ENCODE results near the gene NPY4R.
"Not testable (repeated sequence)": the region's sequence is repeated elsewhere in the genome, so short reads cannot be mapped to it uniquely, and the experiment has no call there.

NPY4R gene

DNA sequence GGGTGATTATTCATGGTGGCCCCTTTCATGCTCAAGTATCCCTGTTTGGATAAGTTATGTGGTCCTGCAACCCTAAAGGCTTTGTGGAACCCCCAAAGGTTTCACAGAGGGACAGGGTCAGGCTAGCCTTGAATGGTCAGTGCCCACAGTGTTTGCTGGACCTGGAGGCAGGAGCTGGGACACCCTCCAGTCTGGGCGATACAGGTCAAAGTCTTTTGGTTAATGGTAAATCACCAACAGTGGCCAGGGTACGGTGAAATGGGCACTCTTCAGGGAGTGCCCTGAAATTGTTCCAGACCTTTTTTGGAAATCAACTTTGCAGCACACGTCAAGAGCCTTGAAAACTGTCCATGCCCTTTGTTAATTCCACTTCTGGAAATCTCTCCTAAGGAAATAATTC is 8.7 kb downstream of the NPY4R start:
- not testable (repeated sequence) for H3K27me3 ChIP-seq (ENCODE audit: low read length); H2AFZ ChIP-seq (ENCODE audit: low read depth, low read length, severe bottlenecking); H3K9me2 ChIP-seq (replicated peaks; ENCODE audit: insufficient read depth, low read length); H3F3A ChIP-seq (ENCODE audit: insufficient read depth); H3K36me3 ChIP-seq (ENCODE audit: low read length); H3K9me3 ChIP-seq (ENCODE audit: insufficient read depth, low read length); H3K27ac ChIP-seq (ENCODE audit: low read depth, low read length); H3K9ac ChIP-seq (ENCODE audit: low read length); H3K4me3 ChIP-seq (ENCODE audit: insufficient read depth, low read length, poor library complexity, severe bottlenecking); H3K79me2 ChIP-seq (ENCODE audit: insufficient read depth, low read length); H4K20me1 ChIP-seq (ENCODE audit: low read depth, low read length); H3K4me2 ChIP-seq (ENCODE audit: low read depth, low read length, poor library complexity, severe bottlenecking)

DNA sequence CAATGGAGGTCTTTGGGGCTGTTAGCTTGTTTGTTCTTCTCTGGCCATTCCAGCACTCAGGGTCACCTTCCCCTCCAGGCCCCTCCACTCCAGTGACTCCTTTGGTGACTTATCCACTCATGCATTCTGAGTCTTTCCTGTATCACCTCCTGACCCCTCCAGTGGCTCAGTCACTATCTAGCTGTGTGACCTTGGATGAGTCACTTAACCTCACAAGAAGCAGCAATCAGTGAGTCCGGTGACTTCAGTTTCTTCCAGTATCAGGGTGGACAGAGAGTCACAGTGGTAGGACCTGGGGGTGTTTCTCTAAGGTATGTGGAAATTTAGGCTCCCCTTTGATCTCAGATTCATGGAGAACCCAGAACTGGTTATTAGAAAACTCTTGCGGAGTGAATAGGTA is 9.8 kb downstream of the NPY4R start:
- H2AFZ ChIP-seq (ENCODE audit: low read depth, low read length, severe bottlenecking); H3K9me3 ChIP-seq (ENCODE audit: insufficient read depth, low read length); H3K4me2 ChIP-seq (ENCODE audit: low read depth, low read length, poor library complexity, severe bottlenecking); H3K9me2 ChIP-seq (replicated peaks; ENCODE audit: insufficient read depth, low read length); H3K27ac ChIP-seq (ENCODE audit: low read depth, low read length); H3F3A ChIP-seq (ENCODE audit: insufficient read depth); H3K9ac ChIP-seq (ENCODE audit: low read length); H3K79me2 ChIP-seq (ENCODE audit: insufficient read depth, low read length); H3K36me3 ChIP-seq (ENCODE audit: low read length); H3K4me3 ChIP-seq (ENCODE audit: insufficient read depth, low read length, poor library complexity, severe bottlenecking); H4K20me1 ChIP-seq (ENCODE audit: low read depth, low read length); H3K27me3 ChIP-seq (ENCODE audit: low read length): not testable (repeated sequence)

DNA sequence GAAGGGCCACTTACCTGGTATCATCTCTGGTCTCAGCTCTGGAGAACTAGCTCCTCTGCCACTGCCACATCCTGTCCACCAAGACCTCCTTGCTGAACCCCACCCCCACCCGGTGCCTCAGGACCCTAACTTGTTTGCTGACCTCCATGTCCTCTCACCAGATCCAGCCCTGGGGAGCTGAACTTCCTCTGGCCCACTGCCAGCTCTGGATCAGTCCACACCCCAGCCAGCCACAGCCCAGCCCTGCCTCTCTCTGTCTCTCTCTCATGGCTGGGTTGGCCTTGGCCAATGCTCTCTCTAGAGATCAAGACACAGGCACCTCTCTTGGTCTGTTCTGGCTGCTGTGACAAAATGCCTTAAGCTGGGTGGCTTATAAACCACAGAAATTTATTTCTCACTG is 14.4 kb downstream of the NPY4R start:
- not testable (repeated sequence) for H4K20me1 ChIP-seq (ENCODE audit: low read depth, low read length); H3K27me3 ChIP-seq (ENCODE audit: low read length); H3F3A ChIP-seq (ENCODE audit: insufficient read depth); H3K4me2 ChIP-seq (ENCODE audit: low read depth, low read length, poor library complexity, severe bottlenecking); H3K9me2 ChIP-seq (replicated peaks; ENCODE audit: insufficient read depth, low read length); H3K9me3 ChIP-seq (ENCODE audit: insufficient read depth, low read length); H3K27ac ChIP-seq (ENCODE audit: low read depth, low read length); H3K79me2 ChIP-seq (ENCODE audit: insufficient read depth, low read length); H3K9ac ChIP-seq (ENCODE audit: low read length); H3K4me3 ChIP-seq (ENCODE audit: insufficient read depth, low read length, poor library complexity, severe bottlenecking); H3K36me3 ChIP-seq (ENCODE audit: low read length); H2AFZ ChIP-seq (ENCODE audit: low read depth, low read length, severe bottlenecking)

DNA sequence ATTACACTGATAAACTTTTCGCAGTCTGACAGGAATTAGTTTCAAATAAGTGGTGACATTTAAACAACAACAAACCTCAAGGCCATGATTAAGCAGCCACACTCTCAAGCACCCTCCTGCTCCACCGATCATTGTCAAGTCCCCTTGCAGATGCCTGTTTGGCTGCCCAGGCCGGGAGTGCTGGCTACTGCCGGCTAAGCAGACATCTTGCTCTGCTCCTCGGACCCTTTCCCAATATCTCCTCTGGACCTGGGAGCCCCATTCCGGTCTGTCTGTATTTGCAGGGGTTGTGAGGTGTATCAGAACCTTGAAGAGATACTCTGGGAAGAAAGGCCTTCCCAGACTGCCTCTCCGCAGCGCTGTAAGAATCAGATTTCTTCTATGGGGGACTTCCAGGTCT is 14.9 kb downstream of the NPY4R start:
- not testable (repeated sequence) for H3K9me3 ChIP-seq (ENCODE audit: insufficient read depth, low read length); H2AFZ ChIP-seq (ENCODE audit: low read depth, low read length, severe bottlenecking); H4K20me1 ChIP-seq (ENCODE audit: low read depth, low read length); H3K27me3 ChIP-seq (ENCODE audit: low read length); H3K4me2 ChIP-seq (ENCODE audit: low read depth, low read length, poor library complexity, severe bottlenecking); H3K27ac ChIP-seq (ENCODE audit: low read depth, low read length); H3K36me3 ChIP-seq (ENCODE audit: low read length); H3K79me2 ChIP-seq (ENCODE audit: insufficient read depth, low read length); H3K9me2 ChIP-seq (replicated peaks; ENCODE audit: insufficient read depth, low read length); H3K4me3 ChIP-seq (ENCODE audit: insufficient read depth, low read length, poor library complexity, severe bottlenecking); H3K9ac ChIP-seq (ENCODE audit: low read length); H3F3A ChIP-seq (ENCODE audit: insufficient read depth)

DNA sequence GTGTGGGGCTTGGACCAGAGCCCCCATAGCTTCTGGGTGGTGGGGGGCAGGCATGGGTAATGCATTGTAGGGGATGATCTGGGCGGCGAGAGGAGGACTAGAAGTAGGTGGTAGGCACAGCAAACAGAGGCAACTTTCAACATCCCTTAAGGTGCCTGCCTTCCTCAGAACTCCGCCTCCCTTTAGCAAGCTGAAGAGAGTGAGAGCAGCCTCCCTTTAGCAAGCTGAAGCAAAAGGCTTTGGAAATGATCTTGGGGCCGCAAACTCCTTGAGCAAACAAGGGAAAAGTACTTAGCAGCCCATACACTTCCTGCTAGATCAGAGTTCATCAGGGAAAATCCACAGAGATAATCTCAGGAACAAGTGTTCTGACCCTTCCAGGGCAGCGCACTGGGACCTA is 18.3 kb downstream of the NPY4R start:
- not testable (repeated sequence) for H3K27me3 ChIP-seq (ENCODE audit: low read length); H3K4me2 ChIP-seq (ENCODE audit: low read depth, low read length, poor library complexity, severe bottlenecking); H3F3A ChIP-seq (ENCODE audit: insufficient read depth); H3K79me2 ChIP-seq (ENCODE audit: insufficient read depth, low read length); H3K27ac ChIP-seq (ENCODE audit: low read depth, low read length); H3K9ac ChIP-seq (ENCODE audit: low read length); H2AFZ ChIP-seq (ENCODE audit: low read depth, low read length, severe bottlenecking); H3K9me2 ChIP-seq (replicated peaks; ENCODE audit: insufficient read depth, low read length); H3K4me3 ChIP-seq (ENCODE audit: insufficient read depth, low read length, poor library complexity, severe bottlenecking); H4K20me1 ChIP-seq (ENCODE audit: low read depth, low read length); H3K9me3 ChIP-seq (ENCODE audit: insufficient read depth, low read length); H3K36me3 ChIP-seq (ENCODE audit: low read length)

DNA sequence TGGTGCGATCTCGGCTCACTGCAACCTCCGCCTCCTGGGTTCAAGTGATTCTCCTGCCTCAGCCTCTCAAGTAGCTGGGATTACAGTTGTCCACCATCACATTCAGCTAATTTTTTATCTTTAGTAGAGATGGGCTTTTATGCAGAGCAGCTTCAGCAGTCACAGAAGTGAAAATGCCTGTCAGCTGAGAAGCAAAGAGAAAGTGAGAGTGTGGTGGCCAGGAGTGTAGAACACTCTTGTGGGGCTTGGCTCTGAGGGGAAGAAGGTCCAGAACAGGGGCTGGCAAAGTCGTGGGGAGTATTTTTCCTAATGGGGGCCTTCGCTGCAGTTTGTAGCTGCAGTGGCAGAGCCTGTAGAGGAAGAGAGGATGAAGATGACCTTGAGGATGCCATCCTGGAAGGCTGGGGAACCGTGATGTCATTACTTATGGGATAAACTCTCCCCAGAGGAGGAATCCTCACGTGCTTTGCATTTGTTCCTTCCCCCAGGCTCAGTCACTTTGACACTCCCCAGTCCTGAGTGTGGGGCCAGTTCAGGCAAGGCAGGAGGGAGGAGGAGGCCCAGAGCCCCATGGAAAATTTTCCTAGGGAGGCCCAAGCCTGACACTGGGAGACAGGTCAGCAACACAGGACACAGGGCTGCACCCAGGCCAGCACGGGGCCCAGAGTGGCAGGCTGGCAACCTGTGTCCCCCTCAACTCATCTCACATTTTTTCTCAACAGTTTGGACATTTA is 20.2 kb downstream of the NPY4R start:
- H3F3A ChIP-seq (ENCODE audit: insufficient read depth); H3K4me2 ChIP-seq (ENCODE audit: low read depth, low read length, poor library complexity, severe bottlenecking); H3K36me3 ChIP-seq (ENCODE audit: low read length); H3K4me3 ChIP-seq (ENCODE audit: insufficient read depth, low read length, poor library complexity, severe bottlenecking); H3K27ac ChIP-seq (ENCODE audit: low read depth, low read length); H3K9me3 ChIP-seq (ENCODE audit: insufficient read depth, low read length); H3K27me3 ChIP-seq (ENCODE audit: low read length); H3K9me2 ChIP-seq (replicated peaks; ENCODE audit: insufficient read depth, low read length); H4K20me1 ChIP-seq (ENCODE audit: low read depth, low read length); H3K79me2 ChIP-seq (ENCODE audit: insufficient read depth, low read length); H2AFZ ChIP-seq (ENCODE audit: low read depth, low read length, severe bottlenecking); H3K9ac ChIP-seq (ENCODE audit: low read length): not testable (repeated sequence)

DNA sequence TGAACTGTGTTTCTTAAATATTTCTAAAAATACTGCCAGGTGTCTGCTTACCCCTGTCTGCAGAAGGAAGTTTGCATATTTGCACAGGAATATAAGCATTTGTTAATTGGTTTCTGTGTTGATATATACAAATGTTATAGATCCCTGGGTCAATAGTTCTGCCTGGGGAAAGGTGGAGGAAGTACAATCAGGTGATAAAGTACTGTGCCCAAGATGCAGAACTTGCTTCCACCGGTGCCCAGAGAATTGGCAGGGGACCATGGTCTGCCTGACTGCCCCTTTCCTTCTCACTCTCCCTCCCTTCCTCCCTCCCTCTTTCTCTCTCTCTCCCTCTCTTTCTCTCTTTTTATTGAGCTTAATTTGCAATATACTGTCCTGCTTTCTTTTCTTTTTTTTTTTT is 22.3 kb downstream of the NPY4R start:
- not testable (repeated sequence) for H3K9me3 ChIP-seq (ENCODE audit: insufficient read depth, low read length)

DNA sequence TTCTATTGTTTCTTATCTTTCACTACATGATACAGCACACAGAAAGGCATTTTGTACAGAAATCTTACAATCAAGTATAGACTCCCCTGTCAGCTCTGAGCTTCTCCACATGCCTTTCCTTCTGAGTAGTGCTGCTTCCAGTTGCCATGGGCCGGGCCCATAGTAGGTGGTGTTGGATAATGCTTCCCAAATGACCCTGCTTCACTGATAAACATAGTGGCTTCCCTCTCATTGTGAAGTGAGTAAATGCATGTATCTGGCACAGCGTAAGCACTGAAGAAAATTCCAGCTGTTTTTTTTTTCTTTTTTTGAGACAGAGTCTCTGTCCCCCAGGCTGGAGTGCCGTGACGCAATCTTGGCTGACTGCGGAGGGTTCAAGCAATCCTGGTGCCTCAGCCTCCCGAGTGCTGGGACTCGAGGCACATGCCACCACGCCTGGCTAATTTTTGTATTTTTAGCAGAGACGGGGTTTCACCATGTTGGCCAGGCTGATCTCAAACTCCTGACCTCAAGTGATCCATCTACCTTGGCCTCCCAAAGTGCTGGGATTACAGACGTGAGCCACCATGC is 23.0 kb downstream of the NPY4R start:
- H3K79me2 ChIP-seq (ENCODE audit: insufficient read depth, low read length); H3K27ac ChIP-seq (ENCODE audit: low read depth, low read length); H2AFZ ChIP-seq (ENCODE audit: low read depth, low read length, severe bottlenecking); H3K9ac ChIP-seq (ENCODE audit: low read length); H3K27me3 ChIP-seq (ENCODE audit: low read length); H3K4me3 ChIP-seq (ENCODE audit: insufficient read depth, low read length, poor library complexity, severe bottlenecking); H3K4me2 ChIP-seq (ENCODE audit: low read depth, low read length, poor library complexity, severe bottlenecking); H3K9me3 ChIP-seq (ENCODE audit: insufficient read depth, low read length); H3F3A ChIP-seq (ENCODE audit: insufficient read depth); H3K36me3 ChIP-seq (ENCODE audit: low read length); H3K9me2 ChIP-seq (replicated peaks; ENCODE audit: insufficient read depth, low read length); H4K20me1 ChIP-seq (ENCODE audit: low read depth, low read length): not testable (repeated sequence)

More for the DNA sequence above, 22.3 kb downstream of the NPY4R start:
- not testable (repeated sequence) for H3K27me3 ChIP-seq (ENCODE audit: low read length); H4K20me1 ChIP-seq (ENCODE audit: low read depth, low read length); H3K36me3 ChIP-seq (ENCODE audit: low read length); H3K4me3 ChIP-seq (ENCODE audit: insufficient read depth, low read length, poor library complexity, severe bottlenecking); H2AFZ ChIP-seq (ENCODE audit: low read depth, low read length, severe bottlenecking); H3K9me2 ChIP-seq (replicated peaks; ENCODE audit: insufficient read depth, low read length); H3F3A ChIP-seq (ENCODE audit: insufficient read depth); H3K4me2 ChIP-seq (ENCODE audit: low read depth, low read length, poor library complexity, severe bottlenecking); H3K27ac ChIP-seq (ENCODE audit: low read depth, low read length); H3K9ac ChIP-seq (ENCODE audit: low read length); H3K79me2 ChIP-seq (ENCODE audit: insufficient read depth, low read length)
